ENCODE measurements around the gene C2CD2. TPM values are rescaled to one million over a fixed set of nuclear protein-coding genes. Genes with fewer than 3 reads are reported as not detected.

C2CD2 gene
- total RNA-seq, 2 donors from 2014 or later, result 27.3 to 30.5 TPM

GRCh38 chr21:41858466-41859296, 95.1 kb downstream of the C2CD2 start:
- H3K9me3 ChIP-seq, result no peaks in the 10 kb centered on the region
- 89% methylated on average over 26 of the region's 27 CpGs for WGBS
- intact Hi-C loops (cut with DNase I), result no loop called here
- H3K36me3 ChIP-seq, result no peaks in the 10 kb centered on the region
- TF ChIP-seq CTCF (IDR thresholded peaks at IDR 0.05) (no peak), POLR2A (IDR thresholded peaks at IDR 0.05) (no peak), POLR2AphosphoS5 (IDR thresholded peaks at IDR 0.05) (no peak)
- no peak for DNase-seq (ENCODE audit: low spot score)
- H3K4me3 ChIP-seq, result no peak overlapping the region
- H3K27ac ChIP-seq, result no peak overlapping the region
- H3K27me3 ChIP-seq (replicated peaks; ENCODE audit: insufficient read depth), result no peaks in the 10 kb centered on the region
- H3K4me1 ChIP-seq (replicated peaks), result no peaks in the 10 kb centered on the region

DNA sequence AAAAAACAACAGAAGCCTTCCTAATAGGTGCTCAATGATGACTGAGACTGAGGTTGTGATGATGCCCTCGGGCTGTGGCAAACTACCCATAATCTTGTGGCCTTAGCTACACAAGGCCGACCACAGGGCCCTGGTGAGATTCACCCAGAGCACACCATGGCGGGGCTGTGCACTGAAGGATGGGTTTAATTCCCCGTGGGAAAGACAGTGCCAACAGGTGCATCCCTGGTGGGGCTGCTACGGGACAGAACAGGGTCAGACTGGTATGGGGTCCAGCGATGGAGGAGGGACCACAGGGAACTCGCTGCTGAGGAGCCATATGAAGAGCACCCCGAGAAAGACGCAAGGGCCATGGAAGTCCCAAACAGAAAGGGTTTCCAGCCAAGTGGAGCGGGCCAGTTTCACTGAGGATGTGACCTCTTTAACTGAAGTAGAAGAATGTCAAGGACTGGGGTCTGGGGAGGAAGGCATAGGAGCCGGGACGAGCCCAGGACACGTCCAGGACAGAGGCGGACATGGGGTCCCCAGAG, 96.0 kb downstream of the C2CD2 start:
- H3K27ac ChIP-seq, result no peak overlapping the region
- 91% methylated on average over 14 of the region's 14 CpGs for WGBS
- intact Hi-C loops (cut with DNase I), result no loop called here
- H3K9me3 ChIP-seq, result no peaks in the 10 kb centered on the region
- no peaks in the 10 kb centered on the region for H3K27me3 ChIP-seq (replicated peaks; ENCODE audit: insufficient read depth)
- H3K4me1 ChIP-seq (replicated peaks), result no peaks in the 10 kb centered on the region
- H3K36me3 ChIP-seq, result no peaks in the 10 kb centered on the region
- no peak for DNase-seq (ENCODE audit: low spot score)
- TF ChIP-seq CTCF (IDR thresholded peaks at IDR 0.05) (no peak), POLR2AphosphoS5 (IDR thresholded peaks at IDR 0.05) (no peak), POLR2A (IDR thresholded peaks at IDR 0.05) (no peak)
- H3K4me3 ChIP-seq, result no peak overlapping the region

DNA sequence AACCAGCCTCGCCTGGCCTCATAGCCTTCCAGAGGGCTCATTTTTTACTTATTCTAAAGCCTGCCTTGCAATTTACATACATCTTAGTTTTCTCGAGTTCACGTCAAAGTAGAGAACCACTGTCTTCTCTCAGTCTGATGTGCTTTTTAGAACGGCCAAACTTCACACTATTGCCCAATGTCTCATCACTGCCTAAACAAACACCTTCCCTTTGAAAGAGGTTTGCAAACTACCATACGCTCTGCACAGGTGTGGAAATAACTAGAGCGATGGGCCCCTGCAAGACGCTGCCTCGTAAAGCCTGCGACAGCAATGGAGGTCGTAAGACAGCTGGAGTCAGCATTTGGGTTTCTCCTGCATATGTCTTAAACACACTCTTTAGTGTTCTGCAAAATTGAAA, 97.2 kb downstream of the C2CD2 start:
- TF ChIP-seq POLR2AphosphoS5 (IDR thresholded peaks at IDR 0.05), result no peak
- TF ChIP-seq POLR2A (IDR thresholded peaks at IDR 0.05), result no peak
- no peak for TF ChIP-seq CTCF (IDR thresholded peaks at IDR 0.05)
- H3K36me3 ChIP-seq, result no peaks in the 10 kb centered on the region
- H3K27ac ChIP-seq, result no peak overlapping the region
- H3K9me3 ChIP-seq, result no peaks in the 10 kb centered on the region
- intact Hi-C loops (cut with DNase I), result no loop called here
- no peak for DNase-seq (ENCODE audit: low spot score)
- no peaks in the 10 kb centered on the region for H3K27me3 ChIP-seq (replicated peaks; ENCODE audit: insufficient read depth)
- H3K4me3 ChIP-seq, result no peak overlapping the region
- no peaks in the 10 kb centered on the region for H3K4me1 ChIP-seq (replicated peaks)
- 77% methylated on average over 10 of the region's 10 CpGs for whole genome bisulfite sequencing

DNA sequence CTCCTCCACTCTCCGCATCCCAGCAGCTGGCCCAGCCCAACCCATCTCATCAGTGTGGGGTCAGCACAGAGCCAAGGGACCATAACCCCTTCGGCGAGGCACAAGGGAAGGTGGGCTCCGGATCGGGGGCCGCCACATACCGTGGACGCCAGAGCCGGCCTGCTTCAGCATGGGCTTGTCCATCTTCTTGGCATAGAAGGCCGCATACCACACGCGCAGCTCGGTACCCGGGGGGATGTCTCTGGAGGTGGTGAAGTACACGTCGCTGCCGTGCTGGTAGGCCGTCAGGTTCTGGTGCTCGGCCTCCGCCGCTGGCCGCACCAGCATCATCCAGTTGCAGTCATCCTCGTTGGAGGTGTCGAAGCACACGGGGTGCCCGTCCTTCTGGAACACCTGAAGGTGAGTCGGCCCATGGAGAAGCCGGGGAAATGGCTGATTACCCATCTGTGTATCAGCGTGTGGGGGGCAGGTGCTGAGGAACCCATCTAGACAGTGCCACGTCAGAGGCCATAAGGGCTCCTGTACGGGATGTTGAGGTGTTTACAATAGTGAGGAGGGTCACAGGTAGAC, 99.3 kb downstream of the C2CD2 start:
- intact Hi-C loops (cut with DNase I), result no loop called here
- H3K27ac ChIP-seq, result no peak overlapping the region
- no peak overlapping the region for H3K4me3 ChIP-seq
- H3K9me3 ChIP-seq, result no peaks in the 10 kb centered on the region
- 94% methylated on average over 31 of the region's 31 CpGs for WGBS
- no peaks in the 10 kb centered on the region for H3K36me3 ChIP-seq
- no peak for TF ChIP-seq POLR2A (IDR thresholded peaks at IDR 0.05)
- TF ChIP-seq CTCF (IDR thresholded peaks at IDR 0.05), result no peak
- TF ChIP-seq POLR2AphosphoS5 (IDR thresholded peaks at IDR 0.05), result no peak
- no peak for DNase-seq (ENCODE audit: low spot score)
- H3K4me1 ChIP-seq (replicated peaks), result no peaks in the 10 kb centered on the region
- no peaks in the 10 kb centered on the region for H3K27me3 ChIP-seq (replicated peaks; ENCODE audit: insufficient read depth)

Data from prostate gland (tissue), 2 donors.